ENCODE data around the gene FADS1.

DNA sequence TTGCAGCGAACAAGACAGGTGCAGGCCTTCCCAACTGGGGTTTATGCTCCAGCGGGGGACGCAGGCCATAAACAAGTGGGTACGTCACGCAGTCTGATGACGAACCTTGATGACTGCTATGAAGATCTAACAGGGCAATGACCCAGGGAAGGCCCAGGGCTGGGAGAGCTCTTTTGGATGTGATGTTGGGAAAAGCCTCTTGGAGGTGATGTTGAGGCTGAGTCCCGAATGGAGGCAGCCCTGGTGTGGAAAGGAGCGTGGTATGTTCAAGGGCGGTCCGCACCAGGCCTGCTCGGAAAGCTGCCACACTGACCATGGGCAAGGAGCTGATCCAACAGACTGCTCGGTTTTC, 17.1 kb upstream of the FADS1 start:
- TF ChIP-seq CTCF (conservative IDR thresholded peaks at IDR 0.05 in 1 of 2, IDR thresholded peaks at IDR 0.05 in 1 of 2; ENCODE audit: low read depth in 1 of 2, low read length in 2 of 2) = no peak
- no peak for TF ChIP-seq EZH2 (IDR thresholded peaks at IDR 0.05; ENCODE audit: low read length, missing control alignments)
